Uterus (tissue), 2 donors: ENCODE measurements around the gene CLDN20.

Experiments
- POLR2A ChIP-seq, 2 donors: fragments of 450-650 bp; IDR thresholded peaks; one replicate each; pipeline ENCODE4 v1.6.1; 2016; ENCODE audit warnings: antibody characterized with exemption in 2 of 2, mild to moderate bottlenecking in 1 of 2, moderate library complexity in 1 of 2
- TF ChIP-seq, protein P1 (sequence below), 4 experiments: fragments of 200-600 bp in 2 of 4; fragments of 450-650 bp in 2 of 4; sonication (generic) in 2 of 4; IDR thresholded peaks; one replicate each; pipeline ENCODE4 v1.5.1; 2016 to 2019; ENCODE audit warnings: antibody characterized with exemption in 4 of 4, mild to moderate bottlenecking in 2 of 4, moderate library complexity in 1 of 4

DNA sequence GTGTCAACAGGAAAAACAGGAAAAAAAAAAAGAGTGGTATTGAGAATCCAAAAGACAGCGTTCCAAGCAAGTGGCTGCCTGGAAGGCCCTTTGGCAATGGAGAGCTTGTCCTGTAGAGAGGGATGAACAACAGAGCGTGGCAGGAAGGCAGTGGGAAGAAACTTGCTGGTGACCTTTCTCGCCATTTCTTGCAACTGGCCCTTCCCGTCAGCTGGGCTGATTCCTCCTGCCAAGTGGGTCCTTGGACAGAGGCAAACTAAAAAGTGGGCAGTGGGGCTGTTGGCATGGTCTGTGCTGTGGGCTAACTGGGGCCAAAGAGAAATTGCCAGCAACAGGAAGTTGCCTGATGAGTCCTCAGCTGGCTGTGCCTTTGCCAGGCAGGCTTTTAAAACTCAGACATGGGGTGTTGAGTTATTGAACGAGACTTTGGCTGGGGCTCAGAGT, 43.9 kb upstream of the CLDN20 start:
- TF ChIP-seq, protein P1, sequence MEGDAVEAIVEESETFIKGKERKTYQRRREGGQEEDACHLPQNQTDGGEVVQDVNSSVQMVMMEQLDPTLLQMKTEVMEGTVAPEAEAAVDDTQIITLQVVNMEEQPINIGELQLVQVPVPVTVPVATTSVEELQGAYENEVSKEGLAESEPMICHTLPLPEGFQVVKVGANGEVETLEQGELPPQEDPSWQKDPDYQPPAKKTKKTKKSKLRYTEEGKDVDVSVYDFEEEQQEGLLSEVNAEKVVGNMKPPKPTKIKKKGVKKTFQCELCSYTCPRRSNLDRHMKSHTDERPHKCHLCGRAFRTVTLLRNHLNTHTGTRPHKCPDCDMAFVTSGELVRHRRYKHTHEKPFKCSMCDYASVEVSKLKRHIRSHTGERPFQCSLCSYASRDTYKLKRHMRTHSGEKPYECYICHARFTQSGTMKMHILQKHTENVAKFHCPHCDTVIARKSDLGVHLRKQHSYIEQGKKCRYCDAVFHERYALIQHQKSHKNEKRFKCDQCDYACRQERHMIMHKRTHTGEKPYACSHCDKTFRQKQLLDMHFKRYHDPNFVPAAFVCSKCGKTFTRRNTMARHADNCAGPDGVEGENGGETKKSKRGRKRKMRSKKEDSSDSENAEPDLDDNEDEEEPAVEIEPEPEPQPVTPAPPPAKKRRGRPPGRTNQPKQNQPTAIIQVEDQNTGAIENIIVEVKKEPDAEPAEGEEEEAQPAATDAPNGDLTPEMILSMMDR (IDR thresholded peaks at IDR 0.05): no peak
- TF ChIP-seq POLR2A (IDR thresholded peaks at IDR 0.05): no peak
